ENCODE measurements around the gene ZNF648. TPM values are rescaled to one million over a fixed set of nuclear protein-coding genes. Genes with fewer than 3 reads are reported as not detected.

The ZNF648 gene
- total and polyA plus RNA-seq, 10 of the 15 experiments (the other 5 are each of a cell fraction or from before 2014, with no cell fraction given): 0.05 TPM; not detected in 9

DNA sequence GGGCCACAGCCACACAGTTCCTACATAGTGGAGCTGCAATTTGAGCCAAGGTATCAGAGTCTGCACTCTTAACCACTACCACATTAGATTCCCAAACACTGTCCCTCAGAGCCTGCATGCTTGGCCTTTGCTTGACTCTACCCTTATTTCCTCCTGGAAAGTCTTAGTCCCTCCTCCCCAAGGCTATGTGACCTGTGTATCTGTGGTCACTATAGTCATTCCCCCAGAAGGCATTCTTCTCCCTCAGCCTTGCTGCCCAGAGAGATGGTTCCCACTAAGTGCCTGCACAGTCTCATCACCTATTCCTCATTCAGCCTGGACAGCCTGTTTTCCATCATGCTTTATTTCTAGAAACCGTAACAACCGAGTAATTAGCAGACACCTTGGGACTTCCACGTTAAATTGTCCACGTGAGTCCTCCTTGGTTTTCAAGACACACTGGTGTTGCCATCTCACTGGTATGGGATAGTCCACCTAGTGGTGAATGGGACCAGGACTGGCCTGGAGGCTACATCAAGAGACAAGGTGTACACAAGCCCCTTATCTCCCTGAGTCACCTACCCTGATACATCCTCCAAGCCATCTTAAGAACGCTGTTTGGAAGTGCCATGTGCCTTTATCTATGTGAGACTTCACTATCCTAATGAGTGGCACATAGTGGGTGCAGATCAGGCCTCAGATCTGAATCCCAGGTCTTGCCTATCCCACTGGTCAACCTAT is 3.8 kb upstream of the ZNF648 start:
- ChIA-PET POLR2A (no interaction called here), CTCF (interaction anchor here (0.8 to 3.5 kb wide), 4 partner anchors 11 to 20 kb away, joined by 3 to 20 read pairs (median 4); no protein-coding TSS in a partner anchor), SMC1A (ENCODE audit: uncharacterized antibody, unreplicated experiment) (no interaction called here), RAD21 (ENCODE audit: unreplicated experiment) (no interaction called here)
- DNase-seq (ENCODE audit: low read depth, low spot score) (no peak), FAIRE-seq (no peak), ATAC-seq (no peak)
- no peak overlapping the region for H3K27ac ChIP-seq (ENCODE audit: control insufficient read depth, insufficient read depth)
- H4K20me1 ChIP-seq (ENCODE audit: control insufficient read depth, insufficient read depth): no peaks in the 10 kb centered on the region
- H3K9me3 ChIP-seq (replicated peaks; ENCODE audit: control insufficient read depth, insufficient read depth, low read length): no peaks in the 10 kb centered on the region
- no peak for TF ChIP-seq NFYB (IDR thresholded peaks at IDR 0.05; ENCODE audit: insufficient read depth, low read depth, low read length)
- TF ChIP-seq PML (IDR thresholded peaks at IDR 0.05; ENCODE audit: low read length): no peak
- no peak for TF ChIP-seq KAT2A (conservative IDR thresholded peaks at IDR 0.05; ENCODE audit: control insufficient read depth, low read depth, low read length)
- TF ChIP-seq CEBPB (IDR thresholded peaks at IDR 0.05; ENCODE audit: borderline replicate concordance in 1 of 2, low read depth in 2 of 2, low read length in 2 of 2): no peak
- no peak for TF ChIP-seq BMI1 (IDR thresholded peaks at IDR 0.05; ENCODE audit: borderline replicate concordance)
- no peak for TF ChIP-seq KDM1A (IDR thresholded peaks at IDR 0.05; ENCODE audit: borderline replicate concordance)
- no peak for TF ChIP-seq MXI1 (IDR thresholded peaks at IDR 0.05; ENCODE audit: low read depth, low read length)
- TF ChIP-seq, protein P1, sequence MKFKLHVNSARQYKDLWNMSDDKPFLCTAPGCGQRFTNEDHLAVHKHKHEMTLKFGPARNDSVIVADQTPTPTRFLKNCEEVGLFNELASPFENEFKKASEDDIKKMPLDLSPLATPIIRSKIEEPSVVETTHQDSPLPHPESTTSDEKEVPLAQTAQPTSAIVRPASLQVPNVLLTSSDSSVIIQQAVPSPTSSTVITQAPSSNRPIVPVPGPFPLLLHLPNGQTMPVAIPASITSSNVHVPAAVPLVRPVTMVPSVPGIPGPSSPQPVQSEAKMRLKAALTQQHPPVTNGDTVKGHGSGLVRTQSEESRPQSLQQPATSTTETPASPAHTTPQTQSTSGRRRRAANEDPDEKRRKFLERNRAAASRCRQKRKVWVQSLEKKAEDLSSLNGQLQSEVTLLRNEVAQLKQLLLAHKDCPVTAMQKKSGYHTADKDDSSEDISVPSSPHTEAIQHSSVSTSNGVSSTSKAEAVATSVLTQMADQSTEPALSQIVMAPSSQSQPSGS (IDR thresholded peaks at IDR 0.05; ENCODE audit: low read length): no peak
- no peak for TF ChIP-seq NR2C2 (IDR thresholded peaks at IDR 0.05; ENCODE audit: borderline replicate concordance, control insufficient read depth, insufficient read length, low read depth)
- no peak for TF ChIP-seq ZBTB4 (CRISPR knock-in tag; IDR thresholded peaks at IDR 0.05)
- no peak for TF ChIP-seq CBX5 (IDR thresholded peaks at IDR 0.05; ENCODE audit: low read depth)
- no peak for TF ChIP-seq IKZF2 (IDR thresholded peaks at IDR 0.05)
- no peak for TF ChIP-seq MYB (IDR thresholded peaks at IDR 0.05; ENCODE audit: borderline replicate concordance, low read depth, low read length)
- no peak overlapping the region for H3K4me3 ChIP-seq
- intact Hi-C loops (cut with micrococcal nuclease; ENCODE audit: unreplicated experiment) (no loop called here), in situ Hi-C loops (cut with MboI) (no loop called here)
- no peak overlapping the region for H3K4me2 ChIP-seq (ENCODE audit: control insufficient read depth, insufficient read depth)
- no peaks in the 10 kb centered on the region for H3K4me1 ChIP-seq (ENCODE audit: control insufficient read depth, insufficient read depth, low read length)
- WGBS (ENCODE audit: insufficient coverage, insufficient replicate concordance, low lambda C conversion rate, missing lambda C conversion rate): 20% methylated on average over 5 of the region's 5 CpGs
- H2AFZ ChIP-seq (ENCODE audit: control insufficient read depth, low read depth, low read length): no peak overlapping the region
- no peaks in the 10 kb centered on the region for H3K36me3 ChIP-seq (ENCODE audit: control insufficient read depth in 2 of 2, insufficient read depth in 2 of 2, low read length in 1 of 2)
- H3K9ac ChIP-seq (ENCODE audit: control insufficient read depth, insufficient read depth, low read length): no peak overlapping the region
- no TSS peak for BruUV-seq (replicated peaks)
- peaks cover 0 to 1% of the 10 kb centered on the region in 2 experiments; a peak in 2 of 4 replicates for H3K27me3 ChIP-seq (replicated peaks in 1 of 2; ENCODE audit: control insufficient read depth in 2 of 2, insufficient read depth in 2 of 2, low read length in 1 of 2)
- H3K79me2 ChIP-seq (ENCODE audit: control insufficient read depth, insufficient read depth, low read length): no peaks in the 10 kb centered on the region

All from GM12878 (cell line).